GM12872 (cell line): ENCODE results near the gene TOM1.

Source experiments
- TF ChIP-seq, protein P1 (sequence below): IDR thresholded peaks from 3 replicates; pipeline ENCODE4 v1.5.1; 2011; ENCODE audit warnings: low read depth, mild to moderate bottlenecking, low read length, moderate library complexity; ENCODE audit not compliant: insufficient read depth

TOM1 gene

DNA sequence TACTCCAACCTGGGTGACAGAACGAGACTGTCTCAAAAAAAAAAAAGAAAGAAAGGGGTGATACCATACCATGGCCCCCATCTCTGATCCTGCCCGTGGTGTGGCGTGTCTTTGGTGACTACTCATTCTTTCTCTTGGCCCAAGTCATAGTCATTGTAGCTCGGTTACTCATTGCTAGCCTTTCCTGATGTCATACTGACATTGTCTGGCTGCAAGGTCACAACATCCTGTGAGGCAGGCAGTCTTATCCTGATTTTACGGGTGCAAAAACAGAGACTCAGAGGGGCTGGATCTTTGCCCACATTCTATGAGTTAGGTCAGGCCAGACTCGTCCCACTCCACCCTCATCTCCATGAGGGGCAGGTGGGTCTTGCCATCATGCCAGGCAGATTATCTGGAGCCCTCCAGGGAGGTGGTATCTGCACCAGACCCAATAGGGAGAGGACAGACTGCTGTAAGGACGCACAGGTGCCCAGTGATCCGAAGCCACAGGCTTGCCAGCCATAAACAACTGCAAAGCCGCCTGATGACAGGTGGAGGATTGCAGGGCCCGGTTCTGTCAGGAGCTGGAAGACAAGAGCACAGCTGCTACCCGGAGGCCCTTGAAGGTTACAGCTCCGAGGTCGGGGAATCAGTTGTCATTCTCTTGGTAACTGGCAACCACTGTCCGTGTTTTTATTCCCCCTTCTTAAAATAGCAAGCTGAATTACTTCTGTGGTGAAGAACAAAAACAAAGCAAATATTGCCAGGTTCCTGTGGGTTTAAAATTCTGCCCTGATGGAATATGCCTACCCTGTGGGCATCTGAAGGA, 13.8 kb downstream of the TOM1 start:
- TF ChIP-seq, protein P1, sequence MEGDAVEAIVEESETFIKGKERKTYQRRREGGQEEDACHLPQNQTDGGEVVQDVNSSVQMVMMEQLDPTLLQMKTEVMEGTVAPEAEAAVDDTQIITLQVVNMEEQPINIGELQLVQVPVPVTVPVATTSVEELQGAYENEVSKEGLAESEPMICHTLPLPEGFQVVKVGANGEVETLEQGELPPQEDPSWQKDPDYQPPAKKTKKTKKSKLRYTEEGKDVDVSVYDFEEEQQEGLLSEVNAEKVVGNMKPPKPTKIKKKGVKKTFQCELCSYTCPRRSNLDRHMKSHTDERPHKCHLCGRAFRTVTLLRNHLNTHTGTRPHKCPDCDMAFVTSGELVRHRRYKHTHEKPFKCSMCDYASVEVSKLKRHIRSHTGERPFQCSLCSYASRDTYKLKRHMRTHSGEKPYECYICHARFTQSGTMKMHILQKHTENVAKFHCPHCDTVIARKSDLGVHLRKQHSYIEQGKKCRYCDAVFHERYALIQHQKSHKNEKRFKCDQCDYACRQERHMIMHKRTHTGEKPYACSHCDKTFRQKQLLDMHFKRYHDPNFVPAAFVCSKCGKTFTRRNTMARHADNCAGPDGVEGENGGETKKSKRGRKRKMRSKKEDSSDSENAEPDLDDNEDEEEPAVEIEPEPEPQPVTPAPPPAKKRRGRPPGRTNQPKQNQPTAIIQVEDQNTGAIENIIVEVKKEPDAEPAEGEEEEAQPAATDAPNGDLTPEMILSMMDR: no peak

DNA sequence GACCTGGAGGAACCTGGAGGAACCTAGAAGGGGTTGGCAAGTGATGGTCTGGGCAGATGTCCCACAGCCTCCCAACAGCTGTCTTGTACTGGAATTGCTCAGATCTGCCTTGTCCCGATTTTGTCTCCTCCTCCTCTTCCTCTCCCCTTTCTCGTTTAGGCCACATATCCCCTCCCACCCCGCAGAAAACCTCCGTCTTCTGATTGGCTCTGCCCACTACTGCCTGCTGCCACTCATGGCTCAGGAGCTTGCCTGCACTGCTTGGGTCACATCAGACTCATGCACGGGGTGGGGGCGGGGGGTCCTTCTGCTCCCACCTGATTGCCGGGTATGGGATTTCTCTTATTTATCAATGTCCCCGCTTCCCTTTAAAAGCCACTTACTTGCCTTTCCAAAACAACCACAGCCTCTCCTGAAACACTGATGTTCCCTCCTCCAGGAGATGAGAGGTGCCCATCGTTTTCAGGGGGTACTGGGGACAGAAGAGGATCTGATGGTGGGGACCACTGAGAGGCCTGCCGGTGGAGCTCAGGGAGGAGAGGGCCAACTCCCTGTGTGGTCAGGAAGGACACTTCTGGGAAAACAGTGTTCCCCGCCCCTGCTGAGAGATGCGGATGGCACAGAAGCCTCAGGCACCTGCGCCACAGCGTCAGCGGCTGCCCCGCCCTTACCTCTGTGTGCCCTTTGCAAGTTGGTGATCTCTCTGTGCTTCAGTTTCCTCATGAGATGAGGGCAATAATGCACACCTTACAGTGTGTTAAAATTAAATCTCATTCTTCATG, 14.7 kb downstream of the TOM1 start:
- TF ChIP-seq, protein P1: no peak

DNA sequence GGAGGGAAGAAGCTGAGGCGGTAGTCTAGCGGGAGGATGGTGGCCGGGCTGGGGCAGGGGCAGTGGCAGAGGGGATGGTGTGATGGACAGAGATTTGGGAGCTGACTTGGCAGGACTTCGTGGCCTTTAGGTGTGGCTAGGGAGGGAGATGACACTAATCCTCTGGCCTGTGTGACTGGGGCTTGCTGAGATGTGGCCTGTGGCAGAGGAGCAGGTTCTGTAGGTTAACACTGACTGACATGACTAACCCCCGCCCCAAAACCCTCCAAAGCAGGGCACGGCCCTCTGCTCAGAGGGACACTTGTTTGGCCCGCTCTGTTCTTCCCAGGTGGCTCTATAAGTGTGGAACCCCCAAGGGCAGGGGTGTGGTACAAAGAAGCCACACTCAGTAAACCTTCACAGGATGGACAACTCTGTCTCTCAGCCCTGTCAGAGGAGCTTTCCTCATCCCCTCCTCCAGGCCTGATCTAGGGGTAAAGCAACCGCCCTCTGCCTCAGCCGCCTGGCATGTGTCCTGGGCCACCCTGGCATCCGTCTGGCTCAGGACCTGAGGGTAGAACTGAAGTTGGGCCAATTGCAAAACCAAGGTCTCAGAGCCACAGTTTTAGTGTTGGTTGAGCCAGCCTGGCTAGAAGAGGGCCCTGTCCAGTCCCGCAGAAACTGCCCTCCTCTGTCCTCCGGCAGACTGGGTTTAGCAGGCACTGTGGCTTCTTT, 15.6 kb downstream of the TOM1 start:
- TF ChIP-seq, protein P1: no peak

DNA sequence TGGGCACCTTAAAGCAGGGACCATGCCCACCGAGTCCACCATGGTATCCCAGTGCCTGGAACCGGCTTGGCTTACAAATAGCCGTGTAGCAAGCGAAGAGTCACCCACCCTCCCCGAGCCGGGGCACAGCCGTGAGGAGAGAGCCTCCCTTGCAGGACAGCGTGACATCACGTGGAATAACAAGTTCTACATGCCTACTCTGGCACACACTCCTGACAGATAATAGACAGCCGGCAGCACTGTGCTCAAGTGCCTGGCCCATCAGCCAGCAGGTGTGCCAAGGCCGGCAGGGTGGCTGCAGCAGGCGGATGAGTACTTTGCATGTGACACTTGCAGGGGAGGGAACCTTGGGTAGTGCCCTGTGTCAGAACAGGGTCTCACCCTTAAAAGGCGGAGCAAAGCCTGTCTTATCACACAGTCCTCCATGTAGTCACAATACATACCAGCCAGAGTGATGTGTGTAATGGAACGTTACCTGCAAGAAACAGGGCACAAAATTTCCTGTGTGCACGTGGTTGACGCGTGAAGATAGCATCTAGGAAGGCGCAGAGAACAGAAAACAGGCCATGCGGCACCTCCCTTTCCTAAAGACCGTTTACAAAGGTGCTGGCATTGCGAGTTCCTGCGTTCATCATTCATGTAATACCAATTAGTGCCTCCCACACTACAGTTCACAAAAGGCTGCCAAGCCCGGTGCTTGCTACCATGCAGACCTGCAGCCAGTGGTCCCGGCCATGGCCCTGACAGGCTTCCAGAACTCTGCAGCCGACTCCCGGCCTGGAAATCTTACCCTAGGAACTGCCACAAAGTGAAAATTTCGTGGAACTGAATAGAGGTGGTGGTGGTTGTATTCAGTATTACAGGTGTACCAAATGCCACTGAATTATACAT, 16.4 kb downstream of the TOM1 start:
- TF ChIP-seq, protein P1: no peak

DNA sequence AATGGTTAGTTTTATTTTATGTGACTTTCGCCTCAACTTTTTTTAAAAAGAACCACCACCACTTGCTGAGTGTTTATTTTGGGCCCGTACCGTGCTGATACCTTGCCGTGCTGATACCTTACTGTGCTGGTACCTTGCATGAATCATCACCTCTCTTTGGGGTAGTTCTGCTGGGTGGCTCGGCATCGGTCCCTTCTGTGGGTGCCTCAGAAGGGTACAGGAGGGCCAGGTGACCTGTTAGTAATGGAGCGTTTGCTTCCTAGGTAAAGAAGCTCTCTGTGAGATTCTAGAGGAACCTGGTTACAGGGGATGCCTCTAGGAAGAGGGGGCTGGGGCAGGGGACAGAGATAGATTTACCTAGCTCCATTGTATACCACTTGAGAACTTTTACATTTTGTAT, 17.1 kb downstream of the TOM1 start:
- TF ChIP-seq, protein P1: no peak

DNA sequence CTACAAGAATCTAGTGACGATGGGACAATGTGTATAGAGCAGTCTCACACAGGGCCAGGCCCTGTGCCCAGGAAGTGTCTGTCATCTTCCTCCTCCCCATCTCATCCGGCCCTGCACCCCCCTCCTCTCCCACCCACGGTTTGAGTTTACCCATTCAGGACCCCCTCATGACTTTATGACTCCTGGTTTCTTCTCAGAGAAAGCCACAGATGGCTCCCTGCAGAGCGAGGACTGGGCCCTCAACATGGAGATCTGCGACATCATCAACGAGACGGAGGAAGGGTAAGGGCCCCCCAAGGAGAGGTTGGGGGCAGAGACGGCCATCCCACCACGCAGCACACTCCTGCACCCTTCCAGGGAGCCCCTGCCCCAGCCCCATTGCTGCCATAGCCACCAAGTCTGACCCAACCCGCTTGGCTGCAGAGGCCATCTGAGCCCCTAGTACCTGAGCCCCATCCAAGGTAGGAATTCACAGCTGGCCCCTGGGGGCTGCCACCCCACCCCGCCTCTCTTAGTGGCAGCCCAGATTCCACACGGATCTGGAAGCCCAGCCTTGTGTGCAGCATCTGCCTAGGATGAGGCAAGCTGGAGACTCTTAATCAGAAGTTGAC, 18.1 kb downstream of the TOM1 start:
- TF ChIP-seq, protein P1: no peak
